Endothelial cell of umbilical vein (primary cell): ENCODE data around the gene HOXA4. TPM values are rescaled to one million over a fixed set of nuclear protein-coding genes. Genes with fewer than 3 reads are reported as not detected.
A peak's percentile ranks its signal among the peaks of the same experiment; 100 is the strongest.

Experiments used
- BruUV-seq: library from RNA; stranded (reverse); fragments of 400-500 nt; replicated peaks from 2 replicates; lab custom pipeline; 2021; lab: Mats Ljungman, UMichigan
- CTCF ChIA-PET: fragments of 300-600, 350-600 bp; sonication (Branson Sonifier 250); formaldehyde crosslinking; loops from one replicate; lab custom pipeline; 2021; ENCODE audit warnings: antibody characterized with exemption, inconsistent platforms; lab: Charles Lee
- POLR2A ChIA-PET: fragments of 300-600, 350-600 bp; sonication (Branson Sonifier 250); formaldehyde crosslinking; loops from one replicate; lab custom pipeline; 2021; ENCODE audit warnings: antibody characterized with exemption, inconsistent platforms; lab: Charles Lee
- DNase-seq: peaks from one replicate; pipeline ENCODE4 v3.0.0-alpha.2; 2011; ENCODE audit warnings: low read depth, low spot score
- FAIRE-seq: peaks from 2 replicates; lab custom pipeline; 2011; peaks lifted over from hg19 to GRCh38; lab: Jason Lieb, UNC
- H2AFZ ChIP-seq: 2 replicates; pipeline ENCODE4 v1.6.0; 2012; ENCODE audit warnings: low read depth, low read length, control low read depth, inconsistent platforms
- H3K27ac ChIP-seq: 2 replicates; pipeline ENCODE4 v1.5.1; 2011; ENCODE audit warnings: low read depth, mild to moderate bottlenecking, control low read depth, low read length, moderate library complexity; ENCODE audit not compliant: insufficient read depth
- H3K27me3 ChIP-seq, 2 experiments: 2 replicates each; pipeline versions ENCODE4 v1.6.0 to v1.6.1; 2011; ENCODE audit warnings: low read length in 2 of 2, mixed read lengths in 1 of 2; ENCODE audit not compliant: control insufficient read depth in 2 of 2, insufficient read depth in 2 of 2
- H3K36me3 ChIP-seq, 2 experiments: 2 replicates in 1 of 2; 3 replicates in 1 of 2; pipeline ENCODE4 v1.5.1; 2011; ENCODE audit warnings: low read length in 2 of 2, mild to moderate bottlenecking in 1 of 2, moderate library complexity in 1 of 2; ENCODE audit not compliant: control insufficient read depth in 2 of 2, insufficient read depth in 2 of 2; ENCODE audit errors: extremely low read depth in 1 of 2
- H3K4me1 ChIP-seq: 3 replicates; pipeline ENCODE4 v1.5.1; 2011; ENCODE audit warnings: mild to moderate bottlenecking, low read length; ENCODE audit not compliant: control insufficient read depth, insufficient read depth; ENCODE audit errors: extremely low read depth
- H3K4me2 ChIP-seq: 2 replicates; pipeline ENCODE4 v1.6.1; 2011; ENCODE audit warnings: low read length, control low read depth, mixed read lengths; ENCODE audit not compliant: insufficient read depth
- H3K4me3 ChIP-seq, 3 experiments: fragments of 200-600 bp in 1 of 3; sonication (generic), shearing (Covaris generic) in 1 of 3; replicated peaks in 1 of 3; 2 replicates each; pipeline ENCODE4 v1.5.1; 2011 to 2016; ENCODE audit warnings: control low read depth in 3 of 3, low read length in 3 of 3, mild to moderate bottlenecking in 2 of 3, inconsistent platforms in 1 of 3, low read depth in 1 of 3, moderate library complexity in 1 of 3; ENCODE audit not compliant: insufficient read depth in 1 of 3
- H3K79me2 ChIP-seq: 2 replicates; pipeline ENCODE4 v1.6.0; 2012; ENCODE audit warnings: low read length, inconsistent platforms; ENCODE audit not compliant: control insufficient read depth, insufficient read depth
- H3K9ac ChIP-seq: replicated peaks from 2 replicates; pipeline ENCODE3; 2011; ENCODE audit warnings: low read length, control low read depth; ENCODE audit not compliant: insufficient read depth; ENCODE audit errors: extremely low read depth
- H3K9me1 ChIP-seq: replicated peaks from 3 replicates; pipeline ENCODE4 v1.6.0; 2011; ENCODE audit warnings: mild to moderate bottlenecking, low read length; ENCODE audit not compliant: control insufficient read depth, insufficient read depth; ENCODE audit errors: extremely low read depth
- H3K9me3 ChIP-seq: replicated peaks from 2 replicates; pipeline ENCODE4 v1.5.1; 2012; ENCODE audit warnings: low read length, inconsistent platforms; ENCODE audit not compliant: control insufficient read depth, insufficient read depth
- H4K20me1 ChIP-seq: replicated peaks from 2 replicates; pipeline ENCODE3; 2011; ENCODE audit warnings: mild to moderate bottlenecking, low read length; ENCODE audit not compliant: control insufficient read depth, insufficient read depth; ENCODE audit errors: extremely low read depth
- EZH2 ChIP-seq: IDR thresholded peaks from 2 replicates; pipeline ENCODE4 v1.6.1; 2012; ENCODE audit warnings: borderline replicate concordance, low read depth, mild to moderate bottlenecking, moderate library complexity, low read length, inconsistent platforms; ENCODE audit not compliant: severe bottlenecking
- FOS ChIP-seq: IDR thresholded peaks from 2 replicates; pipeline ENCODE4 v1.6.1; 2011; ENCODE audit warnings: mild to moderate bottlenecking, low read length, moderate library complexity, borderline replicate concordance; ENCODE audit not compliant: insufficient read depth
- GATA2 ChIP-seq: IDR thresholded peaks from 2 replicates; pipeline ENCODE4 v1.7.0; 2011; ENCODE audit warnings: low read depth, mild to moderate bottlenecking, moderate library complexity, mixed read lengths, low read length; ENCODE audit not compliant: insufficient read length, insufficient read depth
- JUN ChIP-seq: IDR thresholded peaks from 2 replicates; pipeline ENCODE4 v1.6.1; 2011; ENCODE audit warnings: borderline replicate concordance, low read depth; ENCODE audit not compliant: insufficient read length, insufficient read depth
- MYC ChIP-seq: IDR thresholded peaks from one replicate; pipeline ENCODE4 v1.6.1; 2011; ENCODE audit warnings: mild to moderate bottlenecking, low read depth, low read length
- POLR2A ChIP-seq: IDR thresholded peaks from 2 replicates; pipeline ENCODE4 v1.6.1; 2012; ENCODE audit warnings: low read depth, mild to moderate bottlenecking, control low read depth, low read length
- POLR2AphosphoS5 ChIP-seq: IDR thresholded peaks from 2 replicates; pipeline ENCODE4 v1.6.1; 2012; ENCODE audit warnings: low read depth, mild to moderate bottlenecking, control low read depth, low read length, moderate library complexity; ENCODE audit not compliant: insufficient read depth
- dilution Hi-C: fragments of 300-500 bp; cut with MboI; formaldehyde crosslinking; loops from one replicate; pipeline ENCODE4 v1.15.0; 2019; ENCODE audit warnings: low sequenced_read_pairs; ENCODE audit not compliant: extremely low pct_ligation_motif_present
- intact Hi-C: fragments of 100-400 bp; cut with micrococcal nuclease; formaldehyde crosslinking; loops from one replicate; pipeline ENCODE4 v1.10.0; 2022
- polyA plus RNA-seq, 4 experiments: library from polyadenylated mRNA; depleted of rRNA in 3 of 4; stranded (reverse) in 3 of 4; unstranded in 1 of 4; fragments of >200 nt; gene quantifications; 2 replicates each; pipeline versions ENCODE4 v1.2.1 to v1.2.3, GENCODE V29; 2011 to 2012; ENCODE audit warnings: missing spikeins in 1 of 4
- total RNA-seq: library from RNA; stranded (reverse); gene quantifications from 2 replicates; pipeline ENCODE4 v1.2.3, GENCODE V29; 2021
- TF ChIP-seq, protein P1 (sequence below): IDR thresholded peaks from 2 replicates; pipeline ENCODE4 v1.6.1; 2011; ENCODE audit not compliant: insufficient read depth, insufficient read length
- TF ChIP-seq, protein P2 (sequence below), 2 donors: IDR thresholded peaks; 1 replicate in 1 of 2; 2 replicates in 1 of 2; pipeline ENCODE4 v1.5.1; 2011; ENCODE audit warnings: low read length in 2 of 2, mild to moderate bottlenecking in 2 of 2, moderate library complexity in 2 of 2, control low read depth in 1 of 2, inconsistent platforms in 1 of 2, low read depth in 1 of 2; ENCODE audit not compliant: insufficient read depth in 1 of 2; ENCODE audit errors: extremely low read depth in 1 of 2

Gene HOXA4
- total and polyA plus RNA-seq, 2 donors (not counting 3 experiments of a cell fraction or from before 2014, with no cell fraction given), result 4.9 to 8.1 TPM

DNA sequence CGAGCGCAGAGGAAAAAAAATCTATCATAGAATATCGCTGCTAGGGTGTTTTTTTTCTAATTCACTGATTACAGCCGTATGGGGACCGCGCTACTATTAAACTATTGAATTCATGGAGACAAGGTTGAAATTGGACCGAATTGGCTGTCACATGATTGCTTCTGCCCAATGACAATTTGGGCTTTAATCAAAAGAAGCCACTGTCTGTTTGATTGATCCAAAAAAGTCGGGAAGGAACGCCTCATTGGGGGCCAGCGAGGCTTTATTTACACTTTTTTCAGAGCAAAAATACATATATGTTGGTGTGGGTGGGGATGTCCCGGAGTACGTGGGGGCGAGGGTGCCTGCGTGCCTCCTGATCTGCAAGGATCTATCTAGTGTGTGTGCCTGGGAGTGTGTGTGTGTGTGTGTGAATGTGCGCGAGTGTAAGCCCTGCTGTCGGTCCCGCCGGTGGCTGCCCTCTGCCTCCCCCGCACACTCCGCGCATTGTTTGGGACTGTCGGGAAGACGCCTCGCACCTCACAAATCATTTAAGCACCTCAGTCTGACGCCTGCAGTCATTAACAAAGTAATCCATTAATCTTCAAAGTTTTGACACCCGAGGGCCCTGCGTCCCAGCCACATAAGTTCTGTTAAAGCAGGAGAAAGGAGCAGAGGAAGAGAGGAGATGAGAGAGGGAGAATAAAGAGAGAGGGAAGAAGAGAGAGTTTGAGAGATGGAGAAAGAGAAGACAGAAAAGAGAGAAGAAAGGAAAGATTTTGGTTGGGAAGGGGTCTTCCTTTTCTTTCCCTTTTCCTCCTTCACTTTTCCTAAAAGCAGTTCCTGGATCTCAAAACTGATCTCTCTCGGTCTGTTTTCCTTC lies 27.7 kb downstream of the HOXA4 start, which contains the start of gene HOXA2:
TSS of gene HOXA2 (minus strand) at position 103 of the 862 bp plus-strand sequence. CDS start 183 bp downstream, outside the sequence.
- CTCF ChIA-PET, result no interaction called here
- intact Hi-C loops (loop anchor here (2.0 to 5.0 kb wide), 2 partner anchors 62 to 731 kb away; partner anchors contain the start of gene HOXA9), dilution Hi-C loops (no loop called here)
- Histone ChIP-seq H3K9ac (peak within 1 kb of the TSS; percentile 71), H3K9me1 (no peaks in the 10 kb centered on the region), H4K20me1 (no peaks in the 10 kb centered on the region), H3K4me2 (peak within 1 kb of the TSS; percentile 74), H3K4me3 (peak within 1 kb of the TSS; percentile 35 to 92 (median 45)), H3K79me2 (peaks cover 89% of the 10 kb centered on the region), H3K27ac (peak within 1 kb of the TSS; percentile 93), H2AFZ (peak within 1 kb of the TSS; percentile 6), H3K36me3 (peaks cover 0 to 3% of the 10 kb centered on the region in 2 experiments), H3K4me1 (peaks cover 90% of the 10 kb centered on the region), H3K9me3 (no peaks in the 10 kb centered on the region), H3K27me3 (no peaks in the 10 kb centered on the region)
- POLR2A ChIA-PET, result no interaction called here
- no TSS peak for BruUV-seq
- FAIRE-seq (peak; percentile 66), DNase-seq (peak; percentile 86)
- TF ChIP-seq, protein P1, sequence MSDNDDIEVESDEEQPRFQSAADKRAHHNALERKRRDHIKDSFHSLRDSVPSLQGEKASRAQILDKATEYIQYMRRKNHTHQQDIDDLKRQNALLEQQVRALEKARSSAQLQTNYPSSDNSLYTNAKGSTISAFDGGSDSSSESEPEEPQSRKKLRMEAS, result no peak
- TF ChIP-seq, protein P2, sequence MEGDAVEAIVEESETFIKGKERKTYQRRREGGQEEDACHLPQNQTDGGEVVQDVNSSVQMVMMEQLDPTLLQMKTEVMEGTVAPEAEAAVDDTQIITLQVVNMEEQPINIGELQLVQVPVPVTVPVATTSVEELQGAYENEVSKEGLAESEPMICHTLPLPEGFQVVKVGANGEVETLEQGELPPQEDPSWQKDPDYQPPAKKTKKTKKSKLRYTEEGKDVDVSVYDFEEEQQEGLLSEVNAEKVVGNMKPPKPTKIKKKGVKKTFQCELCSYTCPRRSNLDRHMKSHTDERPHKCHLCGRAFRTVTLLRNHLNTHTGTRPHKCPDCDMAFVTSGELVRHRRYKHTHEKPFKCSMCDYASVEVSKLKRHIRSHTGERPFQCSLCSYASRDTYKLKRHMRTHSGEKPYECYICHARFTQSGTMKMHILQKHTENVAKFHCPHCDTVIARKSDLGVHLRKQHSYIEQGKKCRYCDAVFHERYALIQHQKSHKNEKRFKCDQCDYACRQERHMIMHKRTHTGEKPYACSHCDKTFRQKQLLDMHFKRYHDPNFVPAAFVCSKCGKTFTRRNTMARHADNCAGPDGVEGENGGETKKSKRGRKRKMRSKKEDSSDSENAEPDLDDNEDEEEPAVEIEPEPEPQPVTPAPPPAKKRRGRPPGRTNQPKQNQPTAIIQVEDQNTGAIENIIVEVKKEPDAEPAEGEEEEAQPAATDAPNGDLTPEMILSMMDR (IDR thresholded peaks at IDR 0.05; ENCODE audit: extremely low read depth in 1 of 2, insufficient read depth in 1 of 2, low read depth in 1 of 2, low read length in 2 of 2), result no peak
- TF ChIP-seq GATA2 (no peak), POLR2AphosphoS5 (no peak), POLR2A (no peak), FOS (no peak), EZH2 (no peak), MYC (no peak), JUN (no peak)
